Osteocyte (in vitro differentiated cells): Measurements from ENCODE around the gene HEXA. TPM values are rescaled to one million over a fixed set of nuclear protein-coding genes. Genes with fewer than 3 reads are reported as not detected.

Experiments used
- DNase-seq: peaks from one replicate; pipeline ENCODE4 v3.0.0; 2021; ENCODE audit warnings: mixed read lengths; ENCODE audit not compliant: unreplicated experiment; ENCODE audit errors: extremely low spot score
- H3K27ac Mint-ChIP-seq: one replicate; pipeline ENCODE4 v1.8.0; 2021; ENCODE audit warnings: mild to moderate bottlenecking, mixed read lengths; ENCODE audit not compliant: unreplicated experiment
- H3K27me3 Mint-ChIP-seq: one replicate; pipeline ENCODE4 v1.8.0; 2021; ENCODE audit warnings: mixed read lengths; ENCODE audit not compliant: unreplicated experiment
- H3K36me3 Mint-ChIP-seq: one replicate; pipeline ENCODE4 v1.8.0; 2021; ENCODE audit warnings: mixed read lengths; ENCODE audit not compliant: unreplicated experiment
- H3K4me1 Mint-ChIP-seq: one replicate; pipeline ENCODE4 v1.8.0; 2021; ENCODE audit warnings: mixed read lengths; ENCODE audit not compliant: unreplicated experiment
- H3K4me3 Mint-ChIP-seq: one replicate; pipeline ENCODE4 v1.8.0; 2021; ENCODE audit warnings: mild to moderate bottlenecking, moderate library complexity, mixed read lengths; ENCODE audit not compliant: unreplicated experiment
- H3K9me3 Mint-ChIP-seq: one replicate; pipeline ENCODE4 v1.8.0; 2021; ENCODE audit warnings: mixed read lengths; ENCODE audit not compliant: unreplicated experiment
- CTCF ChIP-seq: fragments of 200-600 bp; sonication (generic); IDR thresholded peaks from 2 replicates; pipeline ENCODE4 v1.5.0; 2021; ENCODE audit warnings: antibody characterized with exemption, mild to moderate bottlenecking, moderate library complexity
- total RNA-seq: library from RNA; stranded (reverse); gene quantifications from 2 replicates; pipeline ENCODE4 v1.2.1, GENCODE V29; 2021

Gene HEXA
- total RNA-seq, 1 donor from 2014 or later = 280 TPM

DNA sequence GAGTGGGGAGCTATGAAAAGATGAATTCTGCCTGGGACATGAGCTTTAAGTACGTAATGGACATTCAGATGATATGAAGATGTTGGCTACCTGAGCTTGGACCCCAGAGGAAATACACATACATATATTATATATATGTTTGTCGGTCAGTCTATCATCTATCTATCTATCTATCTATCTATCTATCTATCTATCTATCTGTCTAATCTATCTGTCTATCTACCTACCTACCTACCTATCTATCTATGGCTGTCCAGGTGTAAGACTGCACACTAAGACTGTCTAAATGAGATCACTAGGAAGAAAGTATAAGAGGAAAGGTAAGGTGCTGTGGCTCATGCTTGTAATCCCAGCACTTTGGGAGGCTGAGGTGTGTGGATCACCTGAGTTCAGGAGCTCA, 37.7 kb downstream of the HEXA start:
- no peak for TF ChIP-seq CTCF
- H3K4me1 Mint-ChIP-seq = peaks cover 17% of the 10 kb centered on the region
- H3K4me3 Mint-ChIP-seq = no peak overlapping the region
- H3K27ac Mint-ChIP-seq = no peak overlapping the region
- H3K27me3 Mint-ChIP-seq = no peaks in the 10 kb centered on the region
- DNase-seq = no peak
- H3K36me3 Mint-ChIP-seq = peaks cover 14% of the 10 kb centered on the region
- H3K9me3 Mint-ChIP-seq = no peaks in the 10 kb centered on the region

DNA sequence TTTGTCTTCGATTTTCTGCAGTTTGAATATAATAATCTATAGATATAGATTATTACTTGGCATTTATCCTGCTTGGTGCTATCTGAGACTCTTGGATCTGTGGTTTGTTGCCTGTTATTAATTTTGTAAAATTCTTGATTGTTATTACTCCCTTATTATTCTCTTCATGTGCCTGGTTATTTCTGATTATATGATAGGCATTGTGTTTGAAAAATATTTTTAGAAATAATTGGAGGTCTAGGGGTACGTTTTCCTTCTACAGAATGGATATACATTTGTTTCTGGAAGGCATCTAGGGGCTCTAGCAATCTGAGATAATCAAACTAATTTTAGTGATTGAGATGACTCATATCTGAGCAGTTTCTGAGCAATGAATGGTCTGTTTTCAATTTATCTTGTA, 41.0 kb downstream of the HEXA start:
- TF ChIP-seq CTCF = no peak
- H3K4me1 Mint-ChIP-seq = peaks cover 11% of the 10 kb centered on the region
- H3K4me3 Mint-ChIP-seq = no peak overlapping the region
- no peak overlapping the region for H3K27ac Mint-ChIP-seq
- H3K27me3 Mint-ChIP-seq = no peaks in the 10 kb centered on the region
- no peaks in the 10 kb centered on the region for H3K9me3 Mint-ChIP-seq
- H3K36me3 Mint-ChIP-seq = peaks cover 13% of the 10 kb centered on the region
- no peak for DNase-seq

GRCh38 chr15:72331021-72331420, 44.8 kb downstream of the HEXA start:
- Mint-ChIP-seq H3K4me3 (no peak overlapping the region), H3K4me1 (no peaks in the 10 kb centered on the region), H3K9me3 (no peaks in the 10 kb centered on the region), H3K36me3 (peaks cover 18% of the 10 kb centered on the region), H3K27ac (no peak overlapping the region), H3K27me3 (no peaks in the 10 kb centered on the region)
- no peak for TF ChIP-seq CTCF
- DNase-seq = no peak

- peaks cover 31% of the 10 kb centered on the region for H3K36me3 Mint-ChIP-seq
- peaks cover 6% of the 10 kb centered on the region for H3K27me3 Mint-ChIP-seq
- H3K4me1 Mint-ChIP-seq = peaks cover 10% of the 10 kb centered on the region
- no peak for DNase-seq
- peaks cover 21% of the 10 kb centered on the region for H3K9me3 Mint-ChIP-seq
- no peak overlapping the region for H3K4me3 Mint-ChIP-seq
- TF ChIP-seq CTCF = no peak
- H3K27ac Mint-ChIP-seq = no peak overlapping the region
Measured at GRCh38 chr15:72323752-72324151, 52.1 kb downstream of the HEXA start.

GRCh38 chr15:72319985-72320671, 55.7 kb downstream of the HEXA start, which contains the start of gene CELF6:
CELF6 (minus strand) TSS chr15:72320157; CDS start chr15:72319874, 283 bp downstream.
- Mint-ChIP-seq H3K27me3 (peaks cover 22% of the 10 kb centered on the region), H3K36me3 (peaks cover 15% of the 10 kb centered on the region), H3K4me1 (peaks cover 12% of the 10 kb centered on the region), H3K27ac (no peak within 1 kb of the TSS), H3K4me3 (peak within 1 kb of the TSS; percentile 75), H3K9me3 (peaks cover 18% of the 10 kb centered on the region)
- TF ChIP-seq CTCF = no peak
- peak; percentile 88 for DNase-seq
